ENCODE results near the gene FAM151A. TPM values are rescaled to one million over a fixed set of nuclear protein-coding genes. Genes with fewer than 3 reads are reported as not detected.
A peak's percentile ranks its signal among the peaks of the same experiment; 100 is the strongest.

FAM151A gene
- total RNA-seq, 1 donor from 2014 or later = not detected

DNA sequence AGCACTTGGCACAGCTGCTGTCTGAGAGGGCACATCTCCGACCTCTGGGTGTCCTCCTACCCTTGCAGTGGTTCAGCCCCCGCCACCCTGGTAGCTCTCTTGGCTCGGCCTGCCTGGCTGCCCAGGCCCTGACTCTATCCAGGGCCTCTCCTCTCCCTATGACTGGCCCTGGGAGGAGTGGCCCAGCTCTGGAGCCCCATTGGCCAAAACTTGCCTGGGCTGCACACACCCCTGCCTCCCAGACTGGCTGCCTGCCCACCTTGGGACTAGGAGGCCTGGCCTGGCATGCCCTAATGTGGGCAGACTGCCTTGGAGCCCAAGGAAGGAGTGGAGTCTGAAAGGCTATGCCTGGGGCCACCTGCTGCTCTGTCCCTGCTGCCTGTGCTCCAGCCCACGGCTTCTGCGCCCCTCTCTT is 41.7 kb downstream of the FAM151A start:
- peak; percentile 75 for DNase-seq (ENCODE audit: low spot score)

GRCh38 chr1:54580856-54581550 is 42.3 kb downstream of the FAM151A start:
- no peak for DNase-seq (ENCODE audit: low spot score)

DNA sequence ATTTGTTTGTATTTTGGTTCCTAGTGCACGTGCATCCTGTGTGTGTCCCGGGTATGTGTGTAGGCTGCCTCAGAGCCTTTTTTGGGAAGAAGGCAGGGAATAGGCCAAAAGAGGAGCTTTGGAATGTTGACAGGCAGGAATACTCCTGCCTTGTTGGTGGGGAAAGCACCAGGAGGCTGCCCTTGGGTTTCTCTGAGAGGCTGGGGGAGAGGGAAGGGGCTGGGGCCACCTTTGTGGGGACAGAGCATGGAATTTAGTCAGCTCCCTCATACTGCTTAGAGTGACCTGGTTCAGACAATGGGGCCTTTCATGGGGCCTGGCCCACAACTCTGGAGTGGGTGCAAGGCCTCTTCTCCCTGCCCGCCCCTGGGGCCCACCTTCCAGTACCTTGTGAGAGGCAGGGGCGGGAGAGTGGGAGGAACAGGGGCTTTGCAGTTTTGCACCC is 44.0 kb downstream of the FAM151A start:
- peak; percentile 18 for DNase-seq (ENCODE audit: low spot score)

DNA sequence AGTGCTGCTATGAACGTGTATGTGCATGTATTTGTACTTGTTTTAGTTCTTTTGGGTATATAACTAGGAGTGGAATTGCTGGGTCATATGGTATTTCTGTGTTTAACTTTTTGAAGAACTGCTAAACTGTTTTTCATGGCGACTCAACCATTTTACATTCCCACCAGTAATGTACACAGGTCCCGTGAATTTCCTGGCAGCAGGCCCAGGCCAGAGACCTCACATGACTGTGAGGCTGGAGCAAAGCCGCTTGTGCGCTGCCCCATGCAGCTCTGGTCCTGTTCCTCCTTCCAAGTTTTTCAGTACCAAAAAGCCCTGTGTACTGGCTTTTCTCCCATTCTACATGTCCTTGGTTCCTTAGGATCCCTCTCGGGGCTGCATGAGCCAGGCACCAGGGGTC is 45.7 kb downstream of the FAM151A start:
- peak; percentile 42 for DNase-seq (ENCODE audit: low spot score)

DNA sequence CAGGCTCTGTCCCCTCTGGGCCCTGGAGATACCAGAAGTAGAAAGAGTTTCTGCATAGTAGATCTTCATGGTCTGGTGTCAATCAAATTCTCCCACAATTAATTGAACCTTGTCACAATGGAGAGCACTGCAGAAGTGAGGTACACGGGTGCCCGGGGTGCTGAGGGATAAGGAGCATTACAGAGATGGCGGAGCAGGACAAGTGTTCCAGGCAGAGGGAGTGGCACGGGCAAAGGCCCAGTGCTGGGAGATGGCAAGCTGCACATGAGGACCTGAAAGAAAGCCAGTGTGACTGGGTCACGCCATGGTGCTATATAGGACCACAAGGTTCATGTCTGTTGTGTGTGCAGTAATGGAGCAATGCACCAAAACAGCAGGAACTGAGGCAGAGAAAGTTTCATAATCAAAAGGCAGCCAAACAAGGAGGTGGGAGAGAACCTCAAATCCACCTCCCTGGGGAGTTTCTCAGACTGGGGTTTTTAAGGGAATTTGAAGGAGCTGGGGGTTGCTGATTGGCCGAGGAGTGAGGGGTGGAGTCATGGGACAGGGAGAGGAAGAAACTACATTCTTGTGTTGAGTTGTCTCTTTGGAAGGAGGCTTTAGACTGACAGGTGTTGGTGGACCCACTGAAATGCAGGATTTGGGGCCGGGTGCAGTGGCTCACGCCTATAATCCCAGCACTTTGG is 47.6 kb downstream of the FAM151A start:
- no peak for DNase-seq (ENCODE audit: low spot score)

DNA sequence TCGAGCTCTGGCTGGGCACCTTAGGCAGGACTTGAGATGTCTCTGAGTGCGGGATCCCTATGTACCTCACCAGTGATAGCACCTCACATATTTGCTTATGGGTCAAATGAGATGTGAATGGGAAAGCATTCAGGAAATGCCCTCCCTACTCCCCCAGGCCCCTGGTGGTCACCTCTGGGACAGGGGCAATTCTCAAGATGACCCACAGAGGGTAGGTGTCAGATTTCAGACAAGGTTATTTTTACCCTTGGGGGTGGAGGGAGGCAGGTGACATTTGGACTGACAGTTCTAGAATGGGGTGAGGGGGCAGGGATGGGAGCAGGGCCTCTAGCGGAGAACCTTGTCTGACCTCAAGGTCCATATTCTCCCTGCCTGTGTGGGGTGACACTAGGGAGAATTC is 48.2 kb downstream of the FAM151A start:
- DNase-seq (ENCODE audit: low spot score) = no peak

DNA sequence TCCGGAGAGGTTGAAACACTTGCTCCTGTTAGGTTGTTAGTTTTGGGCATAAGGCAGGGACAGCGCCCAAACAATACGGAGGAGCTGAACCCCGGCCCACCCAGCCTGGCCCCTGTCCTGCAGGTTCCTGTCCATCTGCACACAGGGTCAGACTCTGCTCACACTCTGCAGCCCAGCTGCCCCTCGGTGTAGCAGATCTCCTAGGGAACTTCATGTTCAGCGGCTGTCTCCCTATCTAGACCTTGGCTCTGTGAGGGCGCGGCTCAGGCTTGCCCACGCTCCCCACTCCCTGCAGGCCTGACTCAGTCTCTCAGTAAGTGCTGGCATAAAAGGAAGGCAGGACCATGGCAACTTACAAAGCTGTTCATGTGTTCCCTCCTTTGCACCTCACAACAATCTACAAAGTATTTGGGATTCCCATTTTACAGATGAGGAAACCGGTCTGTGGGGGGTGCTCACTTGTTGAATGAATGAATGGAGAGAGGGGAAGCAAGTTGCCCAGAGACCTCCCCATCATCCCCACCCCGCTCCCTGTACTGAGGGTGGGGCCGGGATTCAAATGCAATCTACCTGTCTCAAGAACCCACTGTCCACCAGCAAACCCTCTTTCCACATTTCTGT is 49.1 kb downstream of the FAM151A start:
- DNase-seq (ENCODE audit: low spot score) = no peak

DNA sequence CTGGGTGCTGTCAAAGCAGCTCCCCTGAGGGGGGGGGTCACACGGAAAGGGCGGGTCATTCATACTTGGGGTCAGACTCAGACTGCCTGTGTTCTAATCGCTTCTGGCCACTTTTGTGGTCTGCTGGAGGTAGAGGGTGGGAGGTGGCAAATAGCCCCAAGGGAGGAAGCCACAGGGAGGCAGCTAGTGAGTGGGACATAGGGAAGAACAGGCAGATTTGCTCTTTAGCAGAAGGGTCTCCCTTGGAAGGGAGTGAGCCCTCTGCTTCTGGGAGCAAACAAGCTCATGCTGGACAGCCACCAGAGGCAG is 50.8 kb downstream of the FAM151A start:
- no peak for DNase-seq (ENCODE audit: low spot score)

GRCh38 chr1:54571803-54572541 is 51.4 kb downstream of the FAM151A start:
- DNase-seq (ENCODE audit: low spot score) = no peak

- DNase-seq (ENCODE audit: low spot score) = no peak
These were observed 52.0 kb downstream of the FAM151A start for GRCh38 chr1:54571326-54571725.

GRCh38 chr1:54570161-54570560 is 53.2 kb downstream of the FAM151A start:
- no peak for DNase-seq (ENCODE audit: low spot score)

DNA sequence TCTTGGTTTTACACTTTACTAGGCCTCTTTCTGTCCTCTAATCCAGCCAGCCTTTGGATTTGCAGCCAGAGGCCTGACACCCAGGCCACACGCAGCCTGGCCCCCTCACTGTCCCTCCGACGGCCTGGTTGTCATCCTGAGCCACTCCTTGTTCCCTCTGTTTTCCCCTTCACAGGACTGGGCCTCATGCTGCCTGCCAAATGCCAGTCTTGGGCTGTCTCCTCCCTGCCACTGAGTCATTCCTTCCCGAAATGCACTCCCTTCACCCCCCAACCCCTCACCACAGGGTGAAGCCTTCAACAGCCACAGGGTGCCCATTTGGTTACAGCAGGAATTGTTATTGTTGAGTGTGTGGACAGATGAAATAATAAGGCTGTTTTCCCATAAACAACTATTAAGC is 54.0 kb downstream of the FAM151A start:
- DNase-seq (ENCODE audit: low spot score) = no peak

GRCh38 chr1:54567961-54568360 is 55.4 kb downstream of the FAM151A start:
- DNase-seq (ENCODE audit: low spot score) = peak; percentile 54

GRCh38 chr1:54566438-54567141 is 56.7 kb downstream of the FAM151A start:
- DNase-seq (ENCODE audit: low spot score) = no peak

DNA sequence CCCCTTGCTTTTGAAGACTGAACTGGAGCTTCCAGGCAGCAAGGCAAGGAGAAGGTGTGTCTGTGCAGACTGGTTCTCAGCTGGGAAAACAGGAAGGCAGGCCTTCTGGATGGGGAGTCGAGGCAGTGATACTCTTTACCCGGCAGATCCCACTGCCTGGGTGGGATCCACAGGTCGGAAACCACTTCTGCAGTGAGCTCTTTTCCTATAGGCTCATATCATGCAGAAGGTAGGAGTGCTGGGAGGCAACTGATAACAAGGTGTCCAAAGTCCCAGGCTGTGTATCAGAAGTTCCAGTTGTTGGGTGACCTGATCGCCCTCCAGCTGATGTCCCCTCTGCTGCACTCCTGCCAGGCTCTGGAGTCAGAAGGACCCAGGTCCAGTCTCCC is 58.2 kb downstream of the FAM151A start:
- no peak for DNase-seq (ENCODE audit: low spot score)

GRCh38 chr1:54564312-54565112 is 58.8 kb downstream of the FAM151A start:
- DNase-seq (ENCODE audit: low spot score) = no peak

DNA sequence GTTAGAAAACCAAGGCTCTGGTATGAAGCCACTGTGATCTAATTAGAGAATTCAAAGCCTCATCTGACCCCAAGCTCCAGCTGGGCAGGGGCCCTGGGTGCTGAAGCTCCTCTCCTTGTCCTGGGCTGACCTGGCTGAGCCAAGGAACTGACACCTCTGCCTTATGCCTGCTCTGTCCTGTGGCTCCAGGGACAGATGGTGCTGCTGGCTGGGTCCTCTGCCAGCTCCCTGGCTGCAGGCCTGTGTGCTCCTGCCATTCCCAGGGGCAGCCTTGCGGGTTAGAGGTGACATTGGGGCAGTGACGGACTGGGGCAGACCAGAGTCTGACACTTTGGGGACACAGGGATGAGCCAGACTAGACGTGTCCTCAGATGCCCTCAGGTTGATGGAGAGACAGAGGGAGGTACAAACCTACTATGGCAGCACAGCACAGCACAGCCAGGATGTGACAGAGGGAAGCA is 63.5 kb downstream of the FAM151A start:
- no peak for DNase-seq (ENCODE audit: low spot score)
